GM10248 (cell line): ENCODE results near the gene STARD8.
"Not testable (repeated sequence)": the region's sequence is repeated elsewhere in the genome, so short reads cannot be mapped to it uniquely, and the experiment has no call there.

ENCODE experiments used
- CTCF ChIA-PET: fragments of 300-600 bp; sonication (Branson Sonifier 250); formaldehyde crosslinking; extraction: SDS; loops from one replicate; lab custom pipeline; 2021; ENCODE audit warnings: antibody characterized with exemption; lab: Yijun Ruan, JAX
- POLR2A ChIA-PET: fragments of 350-650 bp; sonication (Branson Sonifier 250); formaldehyde crosslinking; extraction: SDS; loops from one replicate; lab custom pipeline; 2020; ENCODE audit warnings: antibody characterized with exemption; lab: Yijun Ruan, JAX
- DNase-seq: peaks from one replicate; pipeline ENCODE4 v3.0.0; 2012; ENCODE audit errors: extremely low spot score
- TF ChIP-seq, protein P1 (sequence below): IDR thresholded peaks from 2 replicates; pipeline ENCODE4 v1.5.1; 2012; ENCODE audit warnings: mild to moderate bottlenecking, low read depth; ENCODE audit errors: extremely low read depth, missing control alignments, control extremely low read depth

The STARD8 gene

DNA sequence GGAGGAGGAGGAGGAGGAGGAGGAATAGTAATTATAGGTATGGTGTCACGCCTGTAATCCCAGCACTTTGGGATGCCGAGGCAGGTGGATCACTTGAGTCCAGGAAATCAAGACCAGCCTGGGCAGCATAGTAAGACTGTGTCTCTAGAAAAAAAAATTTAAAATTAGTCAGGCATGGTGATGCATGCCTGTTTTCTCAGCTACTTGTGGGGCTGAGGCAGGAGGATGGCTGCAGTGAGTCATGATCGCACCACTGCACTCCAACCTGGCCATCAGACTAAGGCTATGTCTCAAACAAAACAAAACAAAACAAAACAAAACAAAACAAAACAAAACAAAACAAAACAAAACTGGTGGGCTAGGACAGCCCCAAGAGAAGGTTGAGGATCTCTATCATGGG lies 3.0 kb downstream of the STARD8 start:
- TF ChIP-seq, protein P1, sequence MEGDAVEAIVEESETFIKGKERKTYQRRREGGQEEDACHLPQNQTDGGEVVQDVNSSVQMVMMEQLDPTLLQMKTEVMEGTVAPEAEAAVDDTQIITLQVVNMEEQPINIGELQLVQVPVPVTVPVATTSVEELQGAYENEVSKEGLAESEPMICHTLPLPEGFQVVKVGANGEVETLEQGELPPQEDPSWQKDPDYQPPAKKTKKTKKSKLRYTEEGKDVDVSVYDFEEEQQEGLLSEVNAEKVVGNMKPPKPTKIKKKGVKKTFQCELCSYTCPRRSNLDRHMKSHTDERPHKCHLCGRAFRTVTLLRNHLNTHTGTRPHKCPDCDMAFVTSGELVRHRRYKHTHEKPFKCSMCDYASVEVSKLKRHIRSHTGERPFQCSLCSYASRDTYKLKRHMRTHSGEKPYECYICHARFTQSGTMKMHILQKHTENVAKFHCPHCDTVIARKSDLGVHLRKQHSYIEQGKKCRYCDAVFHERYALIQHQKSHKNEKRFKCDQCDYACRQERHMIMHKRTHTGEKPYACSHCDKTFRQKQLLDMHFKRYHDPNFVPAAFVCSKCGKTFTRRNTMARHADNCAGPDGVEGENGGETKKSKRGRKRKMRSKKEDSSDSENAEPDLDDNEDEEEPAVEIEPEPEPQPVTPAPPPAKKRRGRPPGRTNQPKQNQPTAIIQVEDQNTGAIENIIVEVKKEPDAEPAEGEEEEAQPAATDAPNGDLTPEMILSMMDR: no peak
- POLR2A ChIA-PET: no interaction called here
- CTCF ChIA-PET: no interaction called here
- DNase-seq: no peak

DNA sequence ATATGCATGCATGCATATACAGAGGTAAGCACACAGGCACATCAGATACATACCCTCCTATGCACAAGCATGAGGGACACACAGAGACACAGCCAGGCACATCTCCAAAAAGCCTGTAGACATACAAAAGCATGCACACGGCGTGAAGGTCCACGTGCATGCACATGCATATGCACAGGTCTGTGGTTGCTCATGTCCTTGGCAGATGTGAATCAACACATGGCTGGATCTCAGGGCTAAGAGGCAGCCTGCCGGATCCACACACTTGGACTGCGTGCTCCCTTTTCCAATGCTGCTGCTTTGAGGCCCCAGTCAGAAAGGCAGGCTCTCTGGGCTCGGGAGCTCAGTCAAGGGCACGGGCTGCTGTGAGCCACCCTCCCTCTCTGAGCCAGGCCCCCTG lies 3.6 kb downstream of the STARD8 start:
- CTCF ChIA-PET: no interaction called here
- TF ChIP-seq, protein P1: no peak
- POLR2A ChIA-PET: no interaction called here
- DNase-seq: no peak

DNA sequence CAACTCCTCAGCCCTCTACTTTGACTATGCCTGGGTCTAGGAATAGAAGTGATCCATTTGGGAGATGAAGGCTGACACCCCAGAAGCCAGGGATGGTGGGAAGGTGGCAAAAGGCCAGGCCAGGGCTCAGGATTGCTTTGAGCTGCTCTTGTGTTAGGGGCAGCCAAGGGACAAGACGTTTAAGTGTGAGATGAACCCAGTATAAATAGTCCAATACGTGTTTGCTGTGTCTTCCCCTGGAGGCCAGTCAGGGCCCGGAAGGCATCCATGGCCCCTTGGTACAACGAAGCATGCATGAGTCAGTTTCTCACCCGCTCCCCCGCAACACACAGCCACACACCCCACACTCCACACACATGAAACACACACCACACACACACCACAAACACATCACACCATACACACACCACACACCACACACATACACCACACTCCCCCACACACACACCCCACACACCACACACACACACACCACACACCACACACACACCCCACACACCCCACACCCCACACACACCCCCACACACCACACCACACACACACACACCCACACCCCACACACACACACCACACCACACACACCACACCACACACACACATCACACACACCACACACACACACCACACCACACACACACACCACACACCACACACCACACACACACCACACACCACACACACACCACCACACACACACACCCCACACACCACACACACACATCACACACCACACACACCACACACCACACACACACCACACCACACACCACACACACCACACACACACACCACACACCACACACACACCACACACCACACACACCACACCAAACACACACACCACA lies 5.1 kb downstream of the STARD8 start:
- no peak for DNase-seq
- ChIA-PET POLR2A (no interaction called here), CTCF (no interaction called here)
- TF ChIP-seq, protein P1: no peak

- no peak for DNase-seq
- CTCF ChIA-PET: no interaction called here
- POLR2A ChIA-PET: no interaction called here
- TF ChIP-seq, protein P1: no peak
These were observed 7.2 kb downstream of the STARD8 start for GRCh38 chrX:68654693-68655092.

GRCh38 chrX:68656473-68656872 lies 9.0 kb downstream of the STARD8 start:
- CTCF ChIA-PET, POLR2A ChIA-PET, DNase-seq: not testable (repeated sequence)

- CTCF ChIA-PET: interaction anchor here (1.3 kb wide), 1 partner anchor 14 kb away, joined by 3 read pairs; no protein-coding TSS in a partner anchor
- TF ChIP-seq, protein P1: no peak
- POLR2A ChIA-PET: no interaction called here
- no peak for DNase-seq
These were observed 11.1 kb downstream of the STARD8 start for GRCh38 chrX:68658530-68658929.

DNA sequence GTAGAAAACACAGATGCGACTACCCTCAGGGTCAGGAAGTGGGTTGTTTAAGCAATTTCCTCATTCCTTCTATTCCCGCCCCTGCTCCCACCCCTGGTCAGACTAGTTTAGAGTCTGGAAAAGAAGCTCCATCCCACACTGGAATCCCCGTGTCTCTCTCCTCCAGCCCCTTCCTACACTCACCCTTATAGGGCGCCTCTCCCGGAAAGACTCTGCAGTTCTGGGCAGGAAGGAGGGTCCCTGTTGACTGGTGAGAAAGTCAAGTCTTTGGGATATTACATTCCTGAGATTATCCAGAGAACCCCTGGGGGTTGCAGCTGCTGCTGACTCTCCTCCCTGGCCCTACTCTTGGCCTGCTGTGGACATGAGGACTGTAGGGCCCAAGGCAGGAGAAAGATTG lies 11.9 kb downstream of the STARD8 start:
- TF ChIP-seq, protein P1: no peak
- DNase-seq: no peak
- CTCF ChIA-PET: no interaction called here
- POLR2A ChIA-PET: no interaction called here
